IPS-NIHi7 (cell line): ENCODE data around the gene MBOAT1.
"Not testable (repeated sequence)": the region's sequence is repeated elsewhere in the genome, so short reads cannot be mapped to it uniquely, and the experiment has no call there.

Source experiments
- DNase-seq: peaks from one replicate; pipeline ENCODE4 v3.0.0; 2012; ENCODE audit warnings: mixed read lengths; ENCODE audit errors: extremely low spot score

Gene MBOAT1

DNA sequence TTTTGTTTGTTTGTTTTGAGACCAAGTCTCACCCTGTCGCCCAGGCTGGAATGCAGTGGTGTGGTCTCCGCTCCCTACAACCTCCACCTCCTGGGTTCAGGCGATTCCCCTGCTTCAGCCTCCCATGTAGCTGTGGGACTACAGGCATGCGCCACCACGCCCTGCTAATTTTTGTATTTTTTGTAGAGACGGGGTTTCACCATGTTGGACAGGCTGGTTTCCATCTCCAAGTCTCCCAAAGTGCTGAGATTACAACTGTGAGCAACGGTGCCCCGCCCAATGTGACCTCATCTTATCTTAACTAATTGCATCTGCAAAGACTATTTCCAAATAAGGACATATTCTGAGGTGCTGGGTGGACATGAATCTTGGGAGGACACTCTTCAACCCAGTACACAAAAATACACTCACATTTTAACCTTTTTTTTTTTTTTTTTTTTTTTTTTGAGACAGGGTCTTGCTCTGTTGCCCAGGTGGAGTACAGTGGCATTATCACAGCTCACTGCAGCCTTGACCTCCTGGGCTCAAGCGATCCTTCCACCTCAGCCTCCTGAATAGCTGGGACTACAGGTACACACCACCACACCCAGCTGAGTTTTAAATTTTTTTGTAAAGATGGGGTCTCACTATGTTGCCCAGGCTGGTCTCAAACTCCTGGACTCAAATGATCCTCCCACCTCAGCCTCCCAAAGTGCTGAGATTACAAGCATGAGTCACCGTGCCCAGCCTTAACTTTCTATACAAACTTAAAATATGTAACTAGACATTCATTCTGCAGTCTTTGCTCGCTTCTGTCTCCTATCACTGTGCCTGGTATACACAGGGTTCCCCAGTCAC lies 72.9 kb downstream of the MBOAT1 start:
- DNase-seq: not testable (repeated sequence)

DNA sequence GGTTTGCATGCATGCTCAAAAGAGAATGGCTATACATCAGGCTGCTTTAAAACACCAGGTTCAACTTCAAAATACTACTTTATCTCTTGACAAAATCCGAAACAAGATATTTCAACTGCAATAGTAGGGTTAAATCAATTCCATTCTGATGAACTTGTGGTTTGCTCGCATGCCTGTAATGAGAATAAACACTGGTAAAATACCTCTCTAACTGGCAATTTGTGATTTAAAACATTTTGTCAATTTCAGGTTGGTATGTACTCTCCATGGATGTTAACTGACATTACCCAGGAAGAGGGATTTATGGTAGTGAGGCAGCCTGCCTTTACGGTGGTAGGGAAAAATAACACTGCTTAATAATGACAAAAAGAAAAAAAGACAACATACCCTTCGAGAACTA lies 74.4 kb downstream of the MBOAT1 start:
- no peak for DNase-seq

DNA sequence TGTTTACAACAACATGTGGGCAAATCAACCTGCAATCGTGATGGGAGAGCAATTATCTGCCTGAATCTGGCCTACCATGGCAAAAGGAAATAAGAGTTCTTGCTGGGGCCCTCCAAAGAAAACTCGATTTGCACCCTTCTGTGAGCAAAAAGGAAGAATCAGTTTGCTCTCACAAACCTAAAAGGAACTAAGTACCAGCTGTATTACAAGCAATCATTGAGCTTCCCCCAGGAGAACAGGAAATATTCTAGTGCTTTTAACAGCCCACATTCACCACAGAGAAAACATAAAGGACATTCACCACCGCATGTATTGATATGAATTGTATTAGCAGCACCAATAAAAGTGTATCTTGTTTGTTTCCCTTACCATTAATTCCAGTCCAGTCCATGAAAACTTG lies 75.0 kb downstream of the MBOAT1 start:
- no peak for DNase-seq

DNA sequence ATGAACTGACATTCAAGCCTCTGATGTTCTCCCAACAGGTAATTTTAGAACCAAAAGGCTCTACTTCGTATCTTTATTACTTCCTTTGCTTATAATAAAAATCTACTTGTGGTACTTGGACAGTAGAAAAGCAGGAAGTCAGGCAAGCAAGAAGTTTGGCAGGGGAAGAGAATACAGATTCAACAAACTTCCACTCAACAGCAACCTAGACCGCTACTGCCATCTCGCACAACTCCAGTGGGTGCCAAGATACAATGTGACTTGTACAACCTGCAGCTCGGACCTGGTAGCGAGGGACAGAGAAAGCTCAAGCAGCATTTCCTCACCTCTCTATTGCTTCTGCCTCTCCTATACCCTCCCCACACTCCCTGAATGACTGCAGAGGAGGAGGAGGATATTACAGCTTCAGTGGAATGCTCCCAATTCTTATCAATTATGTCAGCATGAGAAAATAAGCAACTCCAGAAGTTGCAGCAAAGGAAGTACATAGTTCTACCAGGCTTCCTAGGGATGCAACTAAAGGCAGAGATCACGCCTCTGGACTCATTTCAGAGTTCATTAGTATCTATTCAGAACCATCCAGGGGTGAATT lies 76.5 kb downstream of the MBOAT1 start:
- DNase-seq: no peak

DNA sequence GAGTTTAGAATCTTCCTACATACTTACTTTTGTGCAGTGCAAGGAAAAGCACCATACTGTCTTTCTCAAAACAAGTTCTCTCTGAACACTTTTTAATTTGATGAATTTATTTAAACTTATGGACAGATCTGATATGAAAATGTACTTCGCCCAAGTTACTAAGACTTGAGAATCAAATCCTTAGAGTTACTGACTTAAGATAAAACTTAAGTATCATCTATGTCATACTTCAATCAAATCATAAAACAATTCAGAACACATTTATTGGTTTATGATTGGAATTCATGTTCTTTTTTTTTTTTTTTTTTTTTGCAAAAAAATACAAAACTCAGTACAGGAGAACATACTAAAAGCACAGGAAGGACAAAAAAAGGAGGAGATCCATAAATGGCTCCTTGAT lies 77.7 kb downstream of the MBOAT1 start:
- DNase-seq: no peak

DNA sequence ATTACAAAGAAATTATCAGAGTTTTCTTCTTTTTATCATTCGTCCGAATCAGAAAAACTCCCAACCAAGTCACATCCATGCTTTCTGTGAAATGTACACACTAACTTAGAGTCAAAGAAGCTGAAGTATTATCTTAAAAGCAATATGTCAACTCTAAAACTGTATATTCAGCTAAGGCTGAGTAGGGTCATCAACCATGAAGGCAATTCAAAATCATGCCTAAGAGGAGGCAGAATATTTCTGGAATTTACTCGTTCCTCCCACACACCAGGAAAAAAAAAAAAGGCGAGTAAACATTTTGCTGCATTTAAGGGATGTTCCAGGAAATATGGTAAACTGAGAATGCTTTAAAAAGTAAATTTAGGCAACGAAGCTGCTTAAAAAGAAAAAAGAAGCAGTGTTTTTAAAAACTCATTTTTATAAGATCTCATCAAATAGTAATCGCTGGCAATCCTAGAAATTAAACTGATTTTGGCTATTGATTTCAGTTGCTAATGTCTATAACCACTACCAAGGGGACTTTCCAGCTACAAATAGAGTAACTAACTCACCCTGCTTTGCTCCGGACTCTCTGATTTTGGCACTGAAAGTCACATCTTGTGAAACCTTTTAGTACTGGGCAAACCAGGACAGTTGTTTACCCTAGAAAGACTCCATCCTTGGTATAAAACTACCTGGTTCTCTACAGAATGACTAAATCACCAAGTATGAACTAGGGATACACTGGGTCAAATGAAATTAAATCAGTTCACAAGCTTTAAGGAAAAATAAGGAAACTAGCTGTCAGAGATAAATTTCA lies 82.8 kb downstream of the MBOAT1 start:
- no peak for DNase-seq

DNA sequence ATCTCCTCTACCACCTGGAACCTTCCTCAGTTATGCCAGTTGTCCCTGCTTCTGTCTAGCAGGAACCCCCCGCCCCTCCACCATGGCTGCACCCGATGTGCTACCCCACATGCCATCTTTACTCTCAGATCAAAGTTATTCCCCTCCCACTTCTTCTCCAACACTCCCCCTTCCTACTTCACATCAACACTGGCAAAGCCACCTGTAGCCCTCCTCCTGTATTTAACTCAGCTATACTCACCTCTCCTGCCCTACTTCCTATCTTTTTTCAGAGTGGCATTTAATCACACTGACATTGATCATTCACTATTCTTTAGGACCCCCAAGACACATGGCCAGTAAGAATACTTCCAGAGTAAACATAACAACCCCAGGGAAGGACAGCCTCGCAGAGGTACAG lies 84.3 kb downstream of the MBOAT1 start:
- no peak for DNase-seq

DNA sequence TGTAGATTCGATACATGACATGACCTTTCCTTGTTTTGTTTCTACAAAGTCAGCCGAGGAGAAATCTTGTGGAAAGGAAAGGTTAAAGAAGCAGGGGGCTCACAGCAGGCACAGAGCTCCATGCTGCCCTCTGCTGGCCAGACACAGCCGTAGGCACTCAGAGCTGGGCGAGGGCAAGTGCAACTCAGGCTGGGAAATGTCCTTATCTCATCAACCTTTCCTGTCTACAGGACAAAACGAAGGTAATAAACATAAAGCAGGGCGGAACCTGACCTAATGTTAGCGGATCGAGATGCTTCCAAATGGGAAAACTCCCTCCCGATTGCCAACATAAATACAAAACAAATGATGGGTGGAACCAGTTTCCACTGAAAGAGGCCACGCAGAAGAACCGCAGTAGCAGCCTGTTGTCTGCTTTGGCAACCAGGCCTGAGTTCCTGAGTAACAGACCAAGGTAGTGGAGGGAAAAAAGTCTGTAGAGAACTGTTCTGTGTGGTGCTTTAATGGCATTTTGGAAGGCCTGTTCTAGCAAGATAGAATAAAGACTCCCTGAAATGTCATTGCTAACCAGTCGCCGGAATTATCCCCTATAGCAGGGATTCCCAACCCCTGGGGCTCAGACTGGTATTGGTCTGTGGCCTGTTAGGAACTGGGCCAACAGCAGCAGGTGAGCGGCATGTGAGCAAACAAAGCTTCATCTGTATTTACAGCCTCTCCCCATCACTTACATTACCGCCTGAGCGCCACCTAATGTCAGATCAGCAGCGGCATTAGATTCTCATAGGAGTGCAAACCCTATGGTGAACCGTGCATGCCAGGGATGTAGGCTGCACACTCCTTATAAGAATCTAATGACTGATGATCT lies 85.2 kb downstream of the MBOAT1 start:
- peak; percentile 85 for DNase-seq

DNA sequence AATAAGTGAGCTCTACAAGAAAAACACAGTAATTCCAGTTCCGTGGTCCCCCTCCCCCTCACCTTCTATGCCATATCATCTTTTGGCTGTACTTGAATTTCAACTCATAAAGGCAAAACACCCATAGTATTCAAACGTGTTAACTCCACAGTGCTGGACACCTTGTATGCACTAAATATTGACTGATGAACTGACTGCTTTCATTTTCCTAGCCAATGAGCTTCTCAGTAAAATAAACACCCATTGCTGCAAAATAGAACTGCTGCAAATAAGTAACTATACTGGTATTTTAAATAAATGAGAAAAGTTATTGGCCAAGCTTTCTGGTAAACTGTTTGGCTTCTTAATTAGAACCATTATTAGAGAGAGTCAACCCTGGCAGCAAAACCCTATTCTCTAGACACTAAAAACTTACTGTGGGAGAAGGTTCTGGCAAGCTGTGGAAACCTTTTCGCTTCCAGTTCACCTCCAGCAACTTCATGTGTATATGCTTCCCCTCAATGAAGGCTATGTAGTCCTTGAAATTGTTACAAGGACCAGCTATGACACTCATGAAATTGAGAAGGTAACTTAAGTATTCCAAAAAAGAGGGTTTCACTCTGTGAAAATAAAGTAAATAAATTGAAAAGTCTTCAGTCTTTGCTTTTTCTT lies 86.0 kb downstream of the MBOAT1 start:
- DNase-seq: no peak

DNA sequence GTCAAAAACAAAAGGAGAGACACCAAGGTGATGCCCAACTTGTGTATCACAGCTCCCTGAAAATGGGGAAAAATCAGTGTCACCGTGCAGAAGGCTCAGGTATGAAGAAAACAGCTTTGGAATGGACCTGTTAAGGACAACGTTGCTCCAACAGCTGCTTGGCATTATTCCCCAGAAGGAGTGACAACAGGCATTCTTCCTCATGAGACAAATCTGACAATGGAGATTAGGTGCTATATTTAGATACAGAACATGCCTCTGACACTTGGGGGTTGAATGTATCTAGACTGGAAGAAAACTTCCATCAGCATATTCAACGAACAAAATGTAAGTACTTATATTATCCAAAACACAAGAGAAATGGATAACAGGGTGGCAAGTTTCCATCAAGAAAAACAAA lies 87.7 kb downstream of the MBOAT1 start:
- DNase-seq: no peak

DNA sequence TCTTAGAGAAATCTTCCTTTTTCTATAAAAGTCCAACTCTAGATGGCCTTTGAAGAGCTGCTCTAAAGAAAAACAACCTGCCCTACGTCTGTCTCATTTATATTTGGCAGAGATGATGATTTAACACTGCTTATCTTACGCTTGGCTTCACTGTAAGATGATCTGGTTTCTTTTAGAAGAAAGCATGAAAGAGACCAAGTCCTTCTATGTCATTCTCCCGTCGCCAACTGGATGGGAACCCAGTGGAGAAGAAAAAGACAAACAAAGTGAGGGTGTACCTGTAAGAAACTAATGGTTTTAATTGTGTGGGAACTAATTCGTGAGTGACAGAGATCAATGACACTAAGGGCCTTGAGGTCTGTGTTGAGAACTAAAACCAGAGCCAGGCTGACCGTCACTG lies 92.8 kb downstream of the MBOAT1 start:
- no peak for DNase-seq

DNA sequence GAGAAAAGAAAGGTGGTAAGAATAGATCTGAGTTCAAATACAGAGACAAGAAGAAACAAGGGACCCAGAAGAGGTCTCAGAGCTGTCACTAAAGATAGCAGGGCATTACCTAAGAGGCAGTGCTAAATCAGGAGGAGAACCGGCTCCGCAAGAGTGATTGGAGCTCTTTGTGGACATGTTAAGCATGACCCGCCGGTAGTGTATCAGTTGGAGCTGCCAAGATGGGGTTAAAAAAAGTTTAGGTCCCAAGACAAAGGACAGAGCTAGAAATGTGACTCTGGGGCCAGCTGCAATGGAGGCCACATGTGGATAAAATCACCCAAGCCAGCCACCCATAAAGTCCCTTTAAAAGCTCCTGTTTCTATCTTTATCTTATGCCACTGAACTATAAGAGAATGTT lies 93.4 kb downstream of the MBOAT1 start:
- DNase-seq: no peak

DNA sequence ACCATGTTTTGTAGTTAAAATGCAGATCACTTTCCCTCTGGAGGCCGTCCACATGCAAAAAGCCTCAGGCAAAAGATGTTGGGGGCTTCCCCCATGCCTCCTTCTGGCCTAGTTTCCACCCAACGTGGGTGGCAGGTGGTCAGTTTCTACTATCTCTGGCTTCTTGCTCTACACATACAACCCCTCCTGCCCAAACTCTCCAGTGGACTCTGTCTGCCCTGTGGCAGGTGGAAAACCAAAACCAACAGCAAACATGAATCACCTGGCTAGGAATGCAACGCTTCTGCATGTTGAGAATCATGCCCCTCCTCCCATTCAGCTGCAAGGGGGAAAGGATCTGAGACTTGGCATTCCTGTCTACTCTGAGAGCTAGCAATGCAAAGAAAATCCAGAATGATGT lies 94.8 kb downstream of the MBOAT1 start:
- peak; percentile 48 for DNase-seq

DNA sequence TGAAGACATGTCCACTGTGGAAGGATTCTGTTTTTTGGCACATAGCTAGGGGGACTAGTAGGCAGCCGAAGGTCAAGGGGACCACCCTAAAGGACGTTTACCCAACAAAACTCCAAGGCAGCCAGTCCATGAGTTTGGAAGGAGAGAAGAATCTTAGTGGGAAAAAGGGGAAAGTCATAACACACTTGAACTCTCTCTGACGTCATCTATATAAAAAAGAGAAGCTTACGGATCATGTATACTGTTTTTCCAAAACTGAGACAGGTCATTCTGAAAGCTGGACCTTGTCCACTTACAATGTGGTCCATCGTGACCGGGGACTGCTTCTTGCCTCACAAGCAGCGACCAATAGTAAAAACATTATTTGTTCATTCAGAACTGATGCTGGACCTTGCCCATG lies 95.5 kb downstream of the MBOAT1 start:
- no peak for DNase-seq

DNA sequence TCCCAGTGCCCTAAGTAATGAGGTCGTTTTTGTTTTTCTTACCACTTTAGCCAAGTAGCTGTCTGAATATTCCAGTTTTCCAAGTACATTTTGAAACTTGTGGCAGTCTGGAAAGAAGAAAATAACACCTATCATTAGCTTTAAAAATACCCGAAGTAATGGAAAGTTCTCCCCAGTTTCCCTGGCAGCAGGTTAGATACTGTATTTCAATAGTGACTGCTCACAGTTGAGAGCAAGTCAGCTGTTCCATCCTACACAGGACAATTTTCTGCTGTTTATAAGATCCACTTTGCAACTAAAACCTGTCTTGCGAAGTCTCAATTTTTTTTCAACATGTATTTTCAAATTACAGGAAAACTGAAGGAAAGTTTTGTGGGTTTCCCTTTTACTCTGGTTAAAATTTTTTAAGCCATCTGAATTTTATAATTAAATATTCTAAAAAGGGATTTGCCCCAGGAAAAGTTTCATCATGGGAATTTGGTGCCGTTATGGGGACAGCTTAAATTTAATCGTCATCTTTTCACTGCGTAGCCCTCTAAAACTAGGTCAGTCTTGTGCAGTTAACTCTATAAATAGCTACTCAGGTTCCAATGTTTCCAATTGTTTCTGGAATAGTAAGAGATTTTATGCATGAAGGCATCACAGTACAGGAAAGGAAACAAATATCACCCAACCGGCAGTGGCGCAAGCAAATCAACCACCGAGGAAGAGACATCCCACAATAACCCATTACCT lies 96.9 kb downstream of the MBOAT1 start:
- no peak for DNase-seq

DNA sequence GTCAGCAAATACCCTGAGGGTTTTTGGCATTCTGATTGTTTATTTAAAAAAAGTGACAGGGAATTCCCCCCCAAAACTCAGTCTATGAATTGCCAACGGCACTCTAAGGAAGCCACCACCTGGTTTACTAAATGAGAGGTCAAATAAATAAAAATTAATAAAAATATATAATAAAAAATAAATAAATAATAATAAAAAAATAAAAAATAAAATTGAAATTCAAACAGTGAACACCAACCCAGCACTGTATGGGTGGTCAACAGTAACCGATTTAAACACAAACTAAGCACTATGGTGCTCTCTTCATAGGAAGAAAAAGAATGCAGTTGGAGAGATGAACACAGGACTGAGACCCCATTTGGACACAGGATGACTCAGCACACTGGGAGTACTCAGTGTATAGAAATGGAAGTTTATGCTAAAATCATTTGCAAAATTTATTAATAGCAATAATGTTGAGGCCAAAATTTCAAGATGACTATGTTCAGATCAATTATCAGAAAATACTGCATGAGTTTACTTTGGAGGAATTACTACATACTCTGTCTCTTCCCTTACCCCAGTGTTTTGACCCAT lies 98.5 kb downstream of the MBOAT1 start:
- no peak for DNase-seq

DNA sequence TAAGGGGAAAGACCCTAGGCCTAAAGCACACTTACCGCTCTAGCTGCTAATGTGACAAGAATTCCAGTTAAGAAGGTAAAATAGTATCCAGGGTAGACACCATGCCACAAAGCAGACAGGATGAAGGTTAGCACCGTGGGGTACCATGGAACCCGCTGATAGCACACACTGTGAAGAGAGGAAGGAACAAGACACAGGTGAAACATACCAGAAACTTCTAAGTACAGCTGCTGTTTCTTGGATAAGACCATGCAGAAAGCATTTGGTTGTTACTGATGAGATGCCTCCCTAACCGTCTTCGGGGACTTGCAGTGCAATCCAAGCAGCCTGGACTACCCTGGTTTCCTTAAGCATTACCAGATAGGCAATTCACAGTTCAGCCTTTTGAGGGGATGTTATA lies 99.4 kb downstream of the MBOAT1 start:
- DNase-seq: no peak

DNA sequence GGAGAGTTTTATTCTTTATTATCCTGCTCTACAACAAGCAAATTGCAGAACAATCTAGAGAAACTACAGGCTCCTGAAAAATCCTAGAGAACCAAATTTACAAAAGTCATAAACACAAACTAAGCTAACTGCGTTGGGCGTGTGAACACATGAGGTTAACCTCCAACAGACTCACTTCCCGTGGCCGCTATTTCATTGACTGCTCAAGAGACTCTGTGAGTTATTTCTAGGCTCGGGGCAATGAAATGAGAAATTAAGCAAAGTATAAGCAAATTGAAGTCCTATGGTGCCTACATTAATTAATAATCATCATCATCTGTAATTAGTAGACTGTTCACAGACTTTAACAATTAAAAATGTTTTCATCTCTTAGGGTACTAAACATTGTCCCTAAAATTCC lies 100.0 kb downstream of the MBOAT1 start:
- no peak for DNase-seq

DNA sequence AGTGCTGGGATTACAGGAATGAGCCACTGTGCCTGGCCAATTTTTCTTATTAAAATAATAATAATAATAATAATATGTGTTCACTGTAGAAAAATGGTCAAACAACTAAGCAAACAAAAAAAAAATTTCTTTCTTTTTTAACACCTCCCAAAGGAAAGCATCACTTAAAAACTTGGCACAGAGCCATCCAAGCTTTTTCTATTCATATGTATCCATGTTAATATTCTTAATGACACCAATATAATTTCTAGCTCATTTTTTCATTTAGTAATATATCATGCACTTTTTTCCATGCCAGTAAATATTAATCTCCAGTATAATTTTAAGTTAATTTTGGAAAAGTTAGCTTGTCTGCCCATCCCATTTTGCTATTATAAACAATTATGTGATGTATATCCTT lies 101.8 kb downstream of the MBOAT1 start:
- no peak for DNase-seq

DNA sequence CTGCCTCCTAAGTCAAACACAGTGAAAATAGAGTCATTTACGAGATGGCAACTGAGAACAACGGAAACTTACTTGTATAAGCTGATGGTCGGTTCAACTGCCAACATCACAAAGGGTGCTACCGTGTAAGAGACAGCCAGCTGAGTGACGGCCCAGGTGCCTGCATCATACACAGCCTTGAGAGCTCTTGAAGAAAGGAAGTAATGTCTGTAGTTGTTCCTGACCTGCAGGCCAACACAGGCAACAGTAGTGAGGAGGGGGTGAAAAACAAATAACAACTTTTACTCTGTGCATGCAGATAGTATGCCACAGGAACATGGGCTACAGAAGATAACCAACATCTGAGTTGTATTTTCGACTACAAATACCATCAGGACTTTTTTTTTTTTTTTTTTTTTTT lies 102.7 kb downstream of the MBOAT1 start:
- no peak for DNase-seq
